Measurements from ENCODE around the gene KCTD17. TPM values are rescaled to one million over a fixed set of nuclear protein-coding genes. Genes with fewer than 3 reads are reported as not detected.

KCTD17 gene
- total RNA-seq, 1 donor from 2014 or later, result 31.3 TPM

DNA sequence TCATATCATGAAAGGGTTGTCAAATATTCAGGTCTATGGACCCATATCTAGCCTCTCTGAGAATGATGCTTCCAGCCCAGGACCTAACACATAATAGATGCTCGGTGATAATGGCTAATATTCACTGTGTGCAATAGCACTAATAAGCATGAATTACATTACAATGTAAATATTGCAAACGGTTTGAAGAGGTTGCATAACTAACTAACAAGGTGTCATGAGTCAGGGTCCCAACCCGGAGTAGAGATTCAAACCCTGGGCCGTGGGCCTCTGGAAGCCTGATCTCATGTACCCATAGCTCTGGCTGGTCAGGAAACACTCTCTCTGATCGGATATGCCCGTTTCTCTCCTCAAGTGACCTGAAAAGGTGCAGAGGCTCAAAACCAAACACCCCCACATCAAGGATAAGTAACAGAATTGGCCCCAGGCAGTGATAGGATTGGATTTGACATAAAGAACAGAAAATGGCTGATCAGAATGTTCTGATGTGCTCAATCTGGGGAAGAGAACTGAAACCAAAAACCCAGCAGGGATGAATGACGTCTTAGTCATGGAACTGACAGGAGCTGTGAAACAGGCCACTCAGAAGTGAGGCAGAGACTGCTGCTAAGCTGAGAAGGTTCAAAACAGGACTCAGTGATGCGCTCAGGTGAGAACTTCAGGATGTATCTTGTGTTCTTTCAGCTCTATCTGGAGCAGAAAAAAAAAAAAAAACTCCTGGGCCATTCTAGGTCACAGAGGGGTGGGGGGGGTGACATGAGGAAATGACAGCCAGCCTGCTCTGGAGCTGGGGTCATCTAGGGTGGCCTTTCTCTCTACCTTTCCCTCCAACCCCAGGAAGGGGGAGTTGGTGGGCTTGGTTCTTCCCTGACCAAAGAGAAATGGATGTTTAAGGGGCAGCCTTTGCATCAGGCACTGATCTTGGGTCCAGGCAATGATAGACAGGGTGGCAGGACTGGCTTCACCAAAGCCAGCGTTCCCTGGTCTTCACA, 6.6 kb upstream of the KCTD17 start:
- no peak overlapping the region for H3K27ac ChIP-seq (ENCODE audit: low read depth, low read length)
- Mint-ChIP-seq H3K27me3 (ENCODE audit: low read depth, unreplicated experiment) (peaks cover 5% of the 10 kb centered on the region), H3K9me3 (ENCODE audit: unreplicated experiment) (no peaks in the 10 kb centered on the region), H3K4me3 (ENCODE audit: unreplicated experiment) (no peak overlapping the region), H3K27ac (ENCODE audit: unreplicated experiment) (no peak overlapping the region), H3K36me3 (ENCODE audit: low read depth, unreplicated experiment) (no peaks in the 10 kb centered on the region), H3K4me1 (ENCODE audit: low read depth, unreplicated experiment) (peaks cover 4% of the 10 kb centered on the region)
- DNase-seq (ENCODE audit: low read depth) (no peak), FAIRE-seq (no peak)
- no peaks in the 10 kb centered on the region for H3K36me3 ChIP-seq (ENCODE audit: insufficient read depth, low read length)
- H4K20me1 ChIP-seq (ENCODE audit: insufficient read depth, low read length), result no peaks in the 10 kb centered on the region
- no peaks in the 10 kb centered on the region for H3K9me3 ChIP-seq (ENCODE audit: insufficient read depth, low read depth, low read length)
- H3K4me1 ChIP-seq (ENCODE audit: insufficient read depth, low read length), result no peaks in the 10 kb centered on the region
- no peak overlapping the region for H3K9ac ChIP-seq (ENCODE audit: low read length)
- no peaks in the 10 kb centered on the region for H3K79me2 ChIP-seq (ENCODE audit: insufficient read depth, low read length)
- TF ChIP-seq EZH2 (IDR thresholded peaks at IDR 0.05; ENCODE audit: insufficient read depth, low read length), result no peak
- no peak for TF ChIP-seq CTCF (IDR thresholded peaks at IDR 0.05; ENCODE audit: insufficient read depth, low read depth, low read length)
- no peak overlapping the region for H2AFZ ChIP-seq (ENCODE audit: low read depth, low read length)
- H3K4me2 ChIP-seq (ENCODE audit: low read length), result no peak overlapping the region
- H3K27me3 ChIP-seq (ENCODE audit: insufficient read depth, low read length), result no peaks in the 10 kb centered on the region
- no peak overlapping the region for H3K4me3 ChIP-seq (ENCODE audit: insufficient read depth, low read depth, low read length)

- H3K9me3 Mint-ChIP-seq (ENCODE audit: unreplicated experiment), result no peaks in the 10 kb centered on the region
- H3K27me3 Mint-ChIP-seq (ENCODE audit: low read depth, unreplicated experiment), result peaks cover 5% of the 10 kb centered on the region
- Histone ChIP-seq H3K9me3 (ENCODE audit: insufficient read depth, low read depth, low read length) (no peaks in the 10 kb centered on the region), H3K79me2 (ENCODE audit: insufficient read depth, low read length) (no peaks in the 10 kb centered on the region), H3K27me3 (ENCODE audit: insufficient read depth, low read length) (no peaks in the 10 kb centered on the region), H3K4me2 (ENCODE audit: low read length) (peak overlapping the region; percentile 29), H3K36me3 (ENCODE audit: insufficient read depth, low read length) (no peaks in the 10 kb centered on the region), H3K27ac (ENCODE audit: low read depth, low read length) (no peak overlapping the region), H4K20me1 (ENCODE audit: insufficient read depth, low read length) (no peaks in the 10 kb centered on the region), H2AFZ (ENCODE audit: low read depth, low read length) (no peak overlapping the region), H3K4me1 (ENCODE audit: insufficient read depth, low read length) (no peaks in the 10 kb centered on the region), H3K4me3 (ENCODE audit: insufficient read depth, low read depth, low read length) (no peak overlapping the region), H3K9ac (ENCODE audit: low read length) (no peak overlapping the region)
- no peak overlapping the region for H3K4me3 Mint-ChIP-seq (ENCODE audit: unreplicated experiment)
- no peaks in the 10 kb centered on the region for H3K36me3 Mint-ChIP-seq (ENCODE audit: low read depth, unreplicated experiment)
- peaks cover 2% of the 10 kb centered on the region for H3K4me1 Mint-ChIP-seq (ENCODE audit: low read depth, unreplicated experiment)
- FAIRE-seq (no peak), DNase-seq (ENCODE audit: low read depth) (peak; percentile 24)
- H3K27ac Mint-ChIP-seq (ENCODE audit: unreplicated experiment), result no peak overlapping the region
- TF ChIP-seq CTCF (IDR thresholded peaks at IDR 0.05; ENCODE audit: insufficient read depth, low read depth, low read length) (peak; percentile 64), EZH2 (IDR thresholded peaks at IDR 0.05; ENCODE audit: insufficient read depth, low read length) (no peak)
Observed at GRCh38 chr22:37045958-37046357, 5.6 kb upstream of the KCTD17 start.

DNA sequence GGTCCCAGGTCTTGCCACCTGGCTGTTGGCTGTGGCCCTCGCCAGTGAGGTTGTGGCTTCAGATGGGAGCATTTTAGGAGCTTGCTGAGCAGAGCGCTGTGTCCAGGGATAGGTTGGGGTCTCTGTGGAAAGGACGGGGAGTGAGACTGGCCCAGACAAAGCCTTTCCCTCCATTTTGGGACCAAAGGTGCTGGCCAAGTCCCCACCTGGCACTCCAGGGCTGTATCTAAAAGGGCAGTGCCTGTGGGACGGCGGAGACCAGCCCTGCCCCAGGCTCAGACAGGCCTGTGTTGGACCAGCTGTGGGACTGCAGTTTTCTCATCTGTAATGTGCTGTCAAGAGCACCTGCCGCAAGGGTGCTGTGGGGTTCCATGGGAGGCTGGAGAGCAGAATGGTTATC, 5.0 kb upstream of the KCTD17 start:
- Histone ChIP-seq H3K27me3 (ENCODE audit: insufficient read depth, low read length) (no peaks in the 10 kb centered on the region), H3K27ac (ENCODE audit: low read depth, low read length) (no peak overlapping the region), H2AFZ (ENCODE audit: low read depth, low read length) (no peak overlapping the region), H3K79me2 (ENCODE audit: insufficient read depth, low read length) (no peaks in the 10 kb centered on the region), H3K4me1 (ENCODE audit: insufficient read depth, low read length) (no peaks in the 10 kb centered on the region), H3K9me3 (ENCODE audit: insufficient read depth, low read depth, low read length) (no peaks in the 10 kb centered on the region), H3K9ac (ENCODE audit: low read length) (no peak overlapping the region), H3K4me3 (ENCODE audit: insufficient read depth, low read depth, low read length) (no peak overlapping the region), H3K36me3 (ENCODE audit: insufficient read depth, low read length) (no peaks in the 10 kb centered on the region), H4K20me1 (ENCODE audit: insufficient read depth, low read length) (no peaks in the 10 kb centered on the region), H3K4me2 (ENCODE audit: low read length) (no peak overlapping the region)
- Mint-ChIP-seq H3K4me1 (ENCODE audit: low read depth, unreplicated experiment) (no peaks in the 10 kb centered on the region), H3K27ac (ENCODE audit: unreplicated experiment) (no peak overlapping the region), H3K27me3 (ENCODE audit: low read depth, unreplicated experiment) (peaks cover 5% of the 10 kb centered on the region), H3K4me3 (ENCODE audit: unreplicated experiment) (no peak overlapping the region), H3K9me3 (ENCODE audit: unreplicated experiment) (no peaks in the 10 kb centered on the region), H3K36me3 (ENCODE audit: low read depth, unreplicated experiment) (no peaks in the 10 kb centered on the region)
- FAIRE-seq, result no peak
- DNase-seq (ENCODE audit: low read depth), result no peak
- no peak for TF ChIP-seq CTCF (IDR thresholded peaks at IDR 0.05; ENCODE audit: insufficient read depth, low read depth, low read length)
- TF ChIP-seq EZH2 (IDR thresholded peaks at IDR 0.05; ENCODE audit: insufficient read depth, low read length), result no peak

All from astrocyte (in vitro differentiated cells and primary cell).